Testis (tissue), 2 donors: Measurements from ENCODE around the gene FAM210A.

Source experiments
- CTCF ChIP-seq, 3 experiments: fragments of 450-650 bp in 2 of 3; fragments of 200-600 bp in 1 of 3; sonication (generic) in 1 of 3; IDR thresholded peaks; one replicate each; pipeline ENCODE4 v1.5.1; 2016 to 2019; ENCODE audit warnings: antibody characterized with exemption in 3 of 3, mild to moderate bottlenecking in 2 of 3, moderate library complexity in 1 of 3
- POLR2A ChIP-seq: fragments of 450-650 bp; IDR thresholded peaks from one replicate; pipeline ENCODE4 v1.6.1; 2017; ENCODE audit warnings: antibody characterized with exemption, mild to moderate bottlenecking, moderate library complexity

GRCh38 chr18:13726972-13727331, 594 bp upstream of the FAM210A start:
- TF ChIP-seq POLR2A (no peak), CTCF (IDR thresholded peaks at IDR 0.05) (no peak)
